Ramos (cell line): ENCODE measurements around the gene THEM5.

ENCODE experiments used
- in situ Hi-C: fragments of 300-500 bp; cut with MboI; formaldehyde crosslinking; loops from one replicate; pipeline ENCODE4 v1.14.3; 2022; ENCODE audit warnings: low sequenced_read_pairs; ENCODE audit not compliant: unreplicated experiment

The THEM5 gene

DNA sequence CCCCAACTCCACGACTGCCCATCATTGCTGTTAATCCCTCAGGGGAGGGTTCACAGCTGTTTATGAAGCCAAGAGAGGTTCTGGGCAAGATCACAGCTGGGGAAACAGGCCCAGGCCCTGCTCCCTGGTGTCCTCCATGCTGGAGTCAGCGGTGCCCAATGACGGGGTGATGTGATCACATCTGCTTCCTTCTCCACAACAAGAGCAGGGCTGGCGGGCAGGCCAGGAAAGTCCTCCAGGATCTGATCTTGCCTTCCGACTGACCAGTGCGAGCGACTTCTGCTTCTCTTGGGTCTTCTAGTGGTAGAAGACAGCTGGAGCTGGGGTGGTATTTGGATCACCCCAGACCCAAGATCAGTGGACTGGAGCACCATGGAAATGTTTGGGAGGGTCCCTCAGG lies 47.3 kb downstream of the THEM5 start:
- in situ Hi-C loops, result no loop called here

DNA sequence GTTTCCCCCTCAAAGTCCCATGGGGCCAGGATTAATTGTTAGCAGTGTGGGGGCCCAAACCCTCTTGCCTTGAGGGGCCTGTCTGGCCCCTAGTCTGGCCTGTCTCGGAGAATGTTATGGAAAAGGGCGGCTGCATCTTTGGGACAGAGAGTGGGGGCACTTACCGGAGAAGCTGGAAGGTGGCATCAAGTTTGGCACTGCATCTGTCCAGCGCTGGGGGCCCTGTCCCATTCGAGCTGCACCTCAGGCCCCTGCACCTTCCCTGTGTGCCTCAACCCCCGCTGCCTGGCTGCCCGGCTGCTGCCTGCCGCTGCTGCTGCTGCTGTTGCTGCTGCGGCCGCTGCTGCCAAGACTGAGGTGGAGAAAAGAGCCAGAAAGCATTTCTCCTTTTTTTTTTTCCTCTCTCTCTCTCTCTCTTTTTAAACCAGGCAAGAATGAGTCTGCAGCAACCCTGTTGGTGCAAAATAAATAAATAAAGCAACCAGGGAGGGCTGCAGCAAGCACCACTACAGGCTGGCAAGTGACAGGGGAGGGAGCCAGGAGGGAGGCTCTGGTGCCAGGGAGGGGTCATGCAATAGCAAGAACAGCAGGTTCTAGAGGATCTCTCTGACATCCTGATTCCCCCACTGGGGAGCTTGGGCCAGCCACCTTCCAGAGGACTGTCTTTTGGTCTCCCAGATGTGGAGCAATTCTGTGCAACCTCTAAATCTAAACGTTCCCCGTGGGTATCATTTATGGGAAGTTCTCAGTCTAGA lies 48.3 kb downstream of the THEM5 start, which contains the start of gene LINGO4:
TSS of gene LINGO4 (minus strand) at position 354 of the 755 bp plus-strand sequence. CDS start 2,715 bp downstream, outside the sequence.
- in situ Hi-C loops, result no loop called here

DNA sequence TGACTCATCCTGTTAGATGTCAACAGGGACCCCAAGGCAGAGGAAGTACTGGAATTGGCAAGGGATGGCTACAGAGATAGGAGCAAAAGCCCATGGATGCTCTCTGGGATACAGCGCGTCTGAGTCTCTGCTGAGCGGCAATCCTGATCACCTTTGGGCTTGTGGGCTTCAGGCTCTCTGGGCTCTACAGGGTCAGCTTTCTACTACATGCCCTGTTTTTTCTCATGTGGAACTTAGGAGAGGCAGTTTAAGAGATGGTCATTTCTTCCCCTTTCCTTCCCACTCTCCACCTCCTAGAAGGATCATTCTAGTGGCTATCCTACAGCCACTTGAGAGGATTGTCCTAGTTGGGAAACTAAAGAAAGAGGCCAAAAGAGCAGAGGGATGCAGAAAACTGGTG lies 49.6 kb downstream of the THEM5 start:
- in situ Hi-C loops, result no loop called here

DNA sequence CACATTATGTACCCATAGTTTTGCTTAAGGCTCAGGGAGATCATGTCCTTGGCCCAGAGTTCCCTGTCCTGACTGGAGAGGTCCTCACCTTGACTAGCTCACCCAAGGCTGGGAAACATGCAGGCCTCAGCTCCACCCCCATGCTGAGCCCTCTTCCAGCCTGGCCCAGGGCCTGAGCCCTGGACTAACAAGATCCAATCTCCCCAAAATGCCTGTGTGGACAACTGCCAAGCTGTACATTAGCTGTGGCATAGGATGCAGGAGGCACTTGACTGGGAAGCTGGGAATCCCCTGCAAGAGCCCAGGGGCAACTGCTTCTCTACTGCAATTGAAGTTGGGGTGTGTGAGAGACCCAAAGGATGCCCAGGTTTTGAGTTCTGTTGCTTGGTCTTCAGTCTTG lies 50.3 kb downstream of the THEM5 start:
- in situ Hi-C loops, result no loop called here

DNA sequence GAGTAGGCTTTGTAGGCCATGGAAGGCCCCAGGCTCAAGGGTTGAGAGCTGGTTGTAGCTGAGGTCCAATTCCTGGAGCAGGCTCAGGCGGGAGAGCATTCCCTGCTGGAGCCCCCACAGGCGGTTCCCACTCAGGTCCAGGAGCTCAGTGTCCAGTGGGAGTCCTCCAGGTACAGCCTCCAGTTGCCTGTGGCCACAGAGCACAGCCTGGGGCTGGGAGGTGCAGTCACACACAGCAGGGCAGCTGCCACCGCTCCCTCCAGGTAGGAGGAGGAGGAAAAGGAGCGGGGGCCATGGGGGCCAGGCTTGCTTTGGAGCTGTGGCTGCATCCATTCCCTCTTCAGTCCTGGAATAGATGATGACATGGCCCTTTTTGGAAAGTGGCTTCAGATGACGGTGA lies 51.1 kb downstream of the THEM5 start:
- in situ Hi-C loops, result no loop called here

DNA sequence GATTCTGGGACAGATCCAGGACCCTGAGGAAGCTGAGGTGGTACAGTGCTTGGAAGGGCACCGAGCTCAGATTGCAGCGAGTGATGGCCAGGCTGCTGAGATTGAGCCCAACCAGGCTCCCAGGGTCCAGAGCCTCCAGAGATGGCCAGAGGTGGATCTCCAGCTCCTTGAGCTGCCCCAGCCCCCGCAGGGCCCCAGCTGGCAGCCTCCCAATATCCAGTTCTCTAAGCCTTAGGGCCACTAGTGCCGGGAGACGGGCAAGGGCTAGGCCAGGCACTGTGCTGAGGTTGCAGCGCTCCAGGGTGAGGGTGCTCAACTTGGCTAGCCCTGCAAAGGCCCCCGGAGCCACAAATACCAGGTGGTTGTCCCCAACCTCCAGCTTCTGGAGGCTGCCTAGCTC lies 51.7 kb downstream of the THEM5 start:
- in situ Hi-C loops, result no loop called here

DNA sequence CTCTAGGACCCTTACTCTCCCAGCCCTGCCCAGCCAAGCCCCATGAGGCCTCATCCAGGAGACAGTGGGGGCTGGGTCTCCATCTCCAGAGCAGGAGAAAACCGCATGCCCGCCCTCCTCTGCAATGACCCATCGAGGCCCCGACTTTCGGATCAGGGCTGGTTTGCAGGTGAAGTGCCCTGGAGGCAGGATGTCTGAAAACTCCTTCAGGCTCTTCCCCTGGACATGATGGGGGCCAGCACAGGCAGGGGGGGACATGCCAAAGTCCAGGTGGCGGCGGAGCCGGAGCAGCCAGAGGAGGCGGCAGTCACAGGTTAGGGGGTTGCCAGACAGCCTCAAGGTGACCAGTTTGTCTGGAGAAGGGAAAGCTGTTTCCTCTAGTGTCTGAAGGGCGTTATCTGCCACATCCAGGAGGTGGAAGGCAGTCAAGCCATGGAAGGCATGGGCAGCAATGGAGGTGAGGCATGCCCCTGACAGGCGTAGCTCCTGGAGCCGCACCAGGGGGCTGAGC lies 52.1 kb downstream of the THEM5 start:
- in situ Hi-C loops, result no loop called here

DNA sequence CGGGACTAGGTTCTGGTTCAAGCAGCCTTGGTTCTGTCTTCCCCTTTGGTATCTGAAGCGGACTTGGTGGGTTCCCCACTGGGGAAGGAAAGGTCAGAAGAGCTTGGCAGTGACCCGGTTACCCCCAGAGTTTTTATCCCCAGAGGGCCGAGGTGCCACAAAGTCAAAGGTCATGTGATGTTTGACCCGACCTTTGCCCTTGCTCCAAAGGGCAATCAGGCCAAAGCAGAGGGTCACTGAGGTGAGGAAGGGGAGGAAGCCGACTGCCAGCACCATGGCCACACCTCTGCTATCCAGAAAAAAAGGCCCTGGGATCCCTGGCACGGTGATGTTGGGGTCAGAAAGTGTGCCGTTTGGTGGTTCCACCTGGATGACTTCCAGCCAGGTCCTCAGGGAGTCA lies 52.7 kb downstream of the THEM5 start:
- in situ Hi-C loops, result no loop called here

DNA sequence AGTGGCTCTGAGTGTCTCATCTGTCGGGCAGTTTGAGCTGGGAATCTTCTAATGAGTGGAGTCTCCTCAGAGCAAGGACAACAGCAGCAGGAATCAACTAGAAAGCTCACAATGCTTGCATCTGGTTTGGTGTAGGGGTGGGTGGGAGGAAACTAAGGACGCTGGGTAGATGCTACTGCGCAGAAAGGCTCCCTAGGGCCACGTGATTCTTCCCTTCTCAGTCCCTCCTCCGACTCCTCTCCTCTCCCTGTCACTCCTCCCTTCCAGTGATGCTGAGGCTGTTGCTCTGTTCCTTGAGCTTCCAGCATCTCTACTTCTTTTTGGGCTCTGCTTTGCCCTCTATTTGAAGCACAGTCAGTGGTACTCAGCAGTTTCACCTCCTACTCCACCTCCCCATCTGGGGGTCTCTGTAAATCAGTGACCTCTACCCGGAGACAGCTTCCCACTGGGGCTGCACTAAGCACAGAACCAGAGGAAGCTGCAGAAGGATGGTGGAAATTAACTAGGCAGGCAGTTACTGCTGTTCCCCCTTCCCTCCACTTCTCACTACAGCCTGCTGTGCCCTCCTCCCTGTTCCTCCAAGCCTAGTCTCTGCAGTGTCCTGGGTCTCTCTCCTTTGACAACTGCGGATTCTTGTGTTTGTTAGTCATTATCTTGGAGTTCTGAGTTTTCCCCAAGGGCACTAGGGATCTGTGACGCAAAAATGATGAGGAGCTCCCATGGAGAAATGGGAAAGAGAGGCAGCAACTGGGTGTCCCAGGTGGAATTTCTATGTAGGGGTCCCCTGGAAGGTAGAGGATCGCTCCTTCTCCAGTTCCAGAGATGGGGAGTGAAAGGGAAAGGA lies 54.1 kb downstream of the THEM5 start:
- in situ Hi-C loops, result no loop called here

DNA sequence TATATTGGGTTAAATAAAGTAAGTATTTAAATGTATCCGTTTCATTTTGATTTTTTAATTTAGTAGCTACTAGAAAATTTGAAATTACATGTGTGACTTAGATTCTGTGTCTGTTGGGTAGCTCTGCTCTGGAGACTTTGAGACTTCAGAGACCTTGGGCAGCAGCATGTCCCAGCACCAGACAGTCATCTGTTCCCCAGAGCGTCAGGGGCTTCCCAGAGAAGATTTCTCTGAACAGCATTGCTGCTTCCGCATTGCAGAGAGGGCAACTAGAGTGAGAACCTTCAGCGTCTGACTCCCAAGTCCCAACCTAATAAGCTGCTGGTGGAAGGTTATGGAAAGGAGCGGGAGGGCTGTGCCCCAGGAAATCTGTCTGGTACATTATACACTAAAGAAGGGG lies 54.9 kb downstream of the THEM5 start:
- in situ Hi-C loops, result no loop called here
